Posterior cingulate gyrus (tissue), 11 donors: ENCODE data around the gene IGHMBP2.
A peak's percentile ranks its signal among the peaks of the same experiment; 100 is the strongest.

Source experiments
- DNase-seq, 10 donors: peaks; one replicate each; pipeline versions ENCODE4 v3.0.0 to v3.0.0-alpha.2; 2020 to 2021; ENCODE audit warnings: mixed read lengths in 3 of 10
- intact Hi-C: fragments of 100-400 bp; cut with DNase I; formaldehyde crosslinking; loops from one replicate; pipeline ENCODE4 v1.15.1; 2023

Gene IGHMBP2

DNA sequence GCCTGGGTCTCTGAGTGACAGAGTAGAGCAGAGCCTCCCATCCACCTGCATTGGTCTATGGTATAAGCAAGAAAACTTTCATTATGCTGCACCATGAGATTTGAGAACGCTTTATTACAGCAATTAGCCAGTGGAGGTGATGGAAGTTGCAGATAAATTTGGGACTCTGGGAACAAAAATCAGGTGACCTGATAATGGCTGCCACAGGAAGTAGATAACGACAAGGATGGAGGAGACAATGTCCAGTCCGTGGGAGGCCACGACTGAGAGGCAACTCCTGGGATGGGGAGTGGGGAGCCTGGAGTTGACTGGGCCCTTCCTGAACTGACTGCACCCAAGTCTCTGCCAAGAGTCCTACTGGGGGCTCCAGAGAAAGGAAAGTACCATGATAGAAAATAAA, 72.4 kb downstream of the IGHMBP2 start:
- intact Hi-C loops = no loop called here
- peak in 3 of 10 donors; percentile 2 to 30 (median 11) for DNase-seq

DNA sequence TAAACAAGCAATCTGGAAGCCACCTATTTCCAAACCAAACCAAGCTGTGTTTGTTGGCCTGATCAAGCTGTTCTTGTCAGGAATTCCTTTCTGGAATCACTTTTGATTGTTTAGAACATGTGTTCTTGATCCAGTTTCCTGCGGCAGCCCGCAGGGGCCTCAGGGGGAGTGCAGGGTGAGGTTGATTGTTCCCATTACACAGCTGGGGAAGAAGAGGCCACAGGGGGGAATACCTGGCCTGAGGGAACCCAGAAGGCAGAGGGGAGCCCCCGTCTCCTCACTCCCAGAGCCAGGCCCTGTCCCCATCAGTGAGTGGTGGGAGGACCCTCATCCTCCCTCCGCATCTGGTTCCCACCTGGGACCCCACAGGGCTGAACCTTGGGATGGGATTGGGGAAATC, 72.9 kb downstream of the IGHMBP2 start:
- intact Hi-C loops = no loop called here
- DNase-seq = peak in 2 of 10 donors; percentile 19 to 41

DNA sequence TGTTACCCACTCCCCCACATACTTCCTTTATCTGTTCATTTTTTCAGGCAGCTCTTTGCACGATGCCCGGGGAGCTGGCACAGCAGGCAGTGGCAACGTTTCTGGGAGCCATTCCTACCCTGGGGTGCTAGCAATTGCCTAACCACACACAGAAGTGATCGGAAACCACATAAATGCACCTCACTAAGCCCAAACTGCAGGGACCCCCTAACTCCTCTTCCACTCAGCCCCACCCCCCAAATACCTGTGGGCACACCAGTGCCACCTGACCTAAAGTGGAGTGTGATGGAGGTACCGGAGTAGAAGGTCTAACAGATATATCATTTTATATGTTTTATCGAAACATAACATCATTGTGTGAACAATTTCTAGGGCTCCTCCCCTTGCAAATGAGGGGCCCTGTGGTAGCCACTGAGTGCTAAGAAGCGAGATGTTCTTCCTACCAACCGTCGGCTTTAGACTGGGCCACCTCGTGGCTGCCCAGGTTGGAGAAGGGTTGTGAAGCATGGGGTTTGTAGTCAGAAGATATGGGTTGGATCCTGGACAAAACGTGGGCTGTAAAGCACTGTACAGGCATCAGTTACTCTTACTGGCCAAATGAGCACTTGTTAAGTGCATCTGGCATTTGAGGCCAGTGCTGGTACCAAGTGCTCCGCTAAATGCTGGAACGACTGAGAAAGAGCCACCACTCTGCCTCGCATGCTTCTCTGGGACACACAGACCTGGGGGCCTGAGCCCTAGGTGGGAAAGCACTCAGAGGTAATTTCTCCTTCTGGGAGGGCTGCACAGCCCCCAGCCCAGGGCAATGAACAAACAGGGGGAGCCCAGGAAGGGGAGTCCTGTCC, 74.3 kb downstream of the IGHMBP2 start:
- intact Hi-C loops = no loop called here
- DNase-seq = peak in 1 of 10 donors; percentile 26

DNA sequence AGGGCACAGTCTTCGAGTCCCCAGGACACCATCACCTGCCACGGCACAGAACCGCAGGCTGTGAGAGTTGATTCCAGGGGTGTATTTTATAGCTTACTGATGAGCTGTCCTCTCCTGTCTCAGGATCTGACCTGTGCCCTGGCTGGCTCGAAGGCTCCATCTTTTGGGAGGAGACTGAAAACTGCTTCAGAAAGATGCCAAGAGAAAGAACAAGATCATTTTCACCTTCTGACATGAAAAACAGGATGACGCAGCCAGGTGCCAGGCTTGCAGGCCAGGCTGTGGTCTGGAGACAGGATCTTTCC, 74.9 kb downstream of the IGHMBP2 start:
- intact Hi-C loops = no loop called here
- peak in 1 of 10 donors; percentile 30 for DNase-seq

DNA sequence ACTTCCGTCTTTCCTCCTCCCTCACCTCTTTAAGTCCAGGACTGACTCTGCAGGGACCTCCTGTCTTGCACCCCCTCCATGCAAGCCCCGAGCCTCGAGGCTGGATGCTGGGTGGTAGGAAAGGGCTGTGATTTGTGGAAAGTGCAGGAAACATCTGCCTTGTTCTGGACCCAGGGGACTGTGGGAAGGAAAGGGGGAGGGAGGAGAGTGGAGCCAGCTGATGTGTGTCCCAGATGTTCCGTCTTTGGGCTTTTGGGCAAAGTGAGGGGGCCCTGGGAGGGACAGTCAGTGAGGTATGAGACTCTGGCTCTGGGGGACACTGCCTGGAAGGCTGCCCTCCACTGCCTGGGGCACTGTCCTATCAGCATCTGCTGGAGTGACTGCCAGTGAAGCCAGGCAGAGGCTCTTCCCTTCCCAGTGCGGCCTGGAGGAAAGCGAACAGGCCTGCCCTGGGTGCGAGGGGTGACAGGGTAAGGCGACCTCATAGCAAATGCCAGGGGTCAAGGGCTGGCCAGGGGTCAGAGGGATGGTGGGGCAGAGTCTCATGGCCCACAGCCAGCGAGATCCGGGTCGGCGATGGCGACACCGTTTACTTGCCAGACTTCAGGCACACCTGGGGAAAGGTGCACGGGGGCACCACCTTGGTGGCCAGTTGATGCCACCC, 75.4 kb downstream of the IGHMBP2 start:
- intact Hi-C loops = no loop called here
- peak in 1 of 10 donors; percentile 38 for DNase-seq

DNA sequence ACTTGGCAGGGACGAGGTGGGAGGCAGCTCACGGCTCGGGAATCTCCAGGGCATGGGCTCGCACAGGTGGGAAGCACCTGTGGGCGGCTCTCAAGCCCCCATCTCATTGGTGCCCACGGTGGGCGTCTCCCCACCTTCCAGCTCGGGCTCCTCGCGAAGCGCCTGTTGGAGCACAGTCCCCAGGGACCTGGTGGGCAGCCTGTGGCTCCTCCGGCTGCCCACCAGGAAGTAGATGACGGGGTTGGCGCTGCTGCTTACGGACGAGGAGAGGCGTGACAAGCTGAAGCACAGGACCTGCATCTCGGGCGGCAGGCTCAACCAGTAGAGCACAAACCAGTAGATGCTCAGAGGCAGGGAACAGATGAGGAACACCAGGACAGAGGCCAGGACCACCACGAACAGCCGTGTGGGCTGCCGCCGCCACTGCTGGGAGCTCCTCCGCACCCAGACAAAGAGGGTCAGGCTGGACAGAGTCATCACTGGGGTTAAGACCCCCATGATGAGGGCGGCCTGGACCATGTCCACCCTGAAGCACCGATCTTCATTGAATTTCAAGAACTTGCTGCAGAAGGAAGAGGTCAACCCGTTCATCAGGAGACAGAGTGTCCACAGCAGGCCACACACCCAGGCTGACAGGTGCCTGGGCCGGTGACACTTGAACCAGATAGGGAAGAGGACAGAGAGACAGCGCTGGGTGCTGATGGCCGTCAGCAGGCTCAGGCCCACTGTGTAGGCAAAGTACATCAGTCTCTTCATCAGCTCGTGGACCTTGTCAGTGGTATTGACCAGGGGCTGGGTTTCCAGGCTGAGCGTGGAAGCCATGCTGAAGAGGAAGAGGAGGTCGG, 76.5 kb downstream of the IGHMBP2 start:
- DNase-seq = peak in 1 of 10 donors; percentile 40
- intact Hi-C loops = no loop called here

DNA sequence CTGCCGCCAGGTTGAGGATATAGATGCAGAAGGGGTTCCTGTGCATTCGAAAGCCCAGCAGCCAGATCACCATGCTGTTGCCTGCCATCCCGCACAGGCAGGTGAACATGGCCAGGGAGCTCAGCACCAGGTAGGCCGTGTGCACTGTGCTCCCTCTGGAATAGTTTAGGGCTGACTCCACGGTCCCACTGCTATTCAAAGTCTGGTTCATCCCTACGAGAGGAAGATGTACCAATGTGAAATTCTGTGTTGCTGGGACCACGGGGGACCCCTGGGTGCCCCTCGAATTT, 77.0 kb downstream of the IGHMBP2 start, which contains the start of gene MRGPRD:
Gene MRGPRD, minus strand, starts transcription at position 211 of the 290 bp plus-strand sequence. Its CDS starts 0 bp downstream, at position 211.
- intact Hi-C loops = no loop called here
- DNase-seq = peak in 1 of 10 donors; percentile 23

DNA sequence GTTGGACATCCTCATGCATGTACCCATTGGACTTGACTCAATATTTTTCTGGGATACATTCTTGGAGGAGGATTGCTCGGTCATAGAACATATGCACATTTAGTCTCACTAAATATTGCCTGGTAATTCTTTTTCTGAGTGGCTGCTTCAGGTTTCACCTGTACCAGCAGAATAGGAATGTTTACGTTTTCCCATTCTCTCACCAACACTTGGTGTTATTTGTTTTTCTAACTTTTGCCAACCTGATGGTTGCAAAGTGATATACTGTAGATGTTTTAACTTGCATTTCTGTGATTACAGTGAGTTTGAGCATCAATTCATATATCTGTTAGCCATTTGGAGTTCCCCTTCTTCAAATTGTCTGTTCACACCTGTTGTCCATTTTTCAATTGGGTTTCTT, 78.4 kb downstream of the IGHMBP2 start:
- intact Hi-C loops = no loop called here
- no peak for DNase-seq

DNA sequence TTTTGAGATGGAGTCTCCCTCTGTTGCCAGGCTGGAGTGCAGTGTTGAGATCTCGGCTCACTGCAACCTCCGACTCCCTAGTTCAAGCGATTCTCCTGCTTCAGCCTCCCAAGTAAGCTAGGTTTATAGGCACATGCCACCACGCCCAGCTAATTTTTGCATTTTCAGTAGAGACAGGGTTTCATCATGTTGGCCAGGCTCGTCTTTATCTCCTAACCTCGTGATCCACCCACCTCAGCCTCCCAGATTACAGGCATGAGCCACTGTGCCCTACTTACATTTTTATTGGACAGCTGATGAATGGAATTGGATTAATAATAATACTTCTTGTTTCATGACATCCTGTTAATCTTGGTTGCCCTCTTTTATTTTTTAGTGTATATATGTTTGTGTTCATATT, 80.1 kb downstream of the IGHMBP2 start:
- peak in 3 of 10 donors; percentile 4 to 37 (median 19) for DNase-seq
- intact Hi-C loops = no loop called here

DNA sequence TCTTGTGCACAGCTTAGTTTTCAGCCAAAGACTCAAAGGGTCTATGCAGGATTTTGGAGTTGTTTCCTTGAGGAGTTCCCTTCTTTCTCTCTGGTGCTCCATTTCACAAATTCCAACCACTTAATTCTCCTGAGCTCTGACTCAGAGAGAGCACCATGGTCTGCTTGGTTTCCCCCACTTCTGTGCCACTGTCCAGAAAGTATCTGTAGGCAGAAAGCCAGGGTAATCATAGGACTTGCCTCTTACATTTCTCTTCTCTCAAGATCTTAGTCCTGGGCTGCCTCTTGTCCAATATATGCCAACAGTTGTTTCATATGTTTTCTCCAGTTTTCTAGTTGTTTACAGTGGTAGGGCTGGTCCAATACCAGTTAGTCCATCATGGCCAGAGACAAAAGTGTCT, 83.5 kb downstream of the IGHMBP2 start:
- no peak for DNase-seq
- intact Hi-C loops = no loop called here

DNA sequence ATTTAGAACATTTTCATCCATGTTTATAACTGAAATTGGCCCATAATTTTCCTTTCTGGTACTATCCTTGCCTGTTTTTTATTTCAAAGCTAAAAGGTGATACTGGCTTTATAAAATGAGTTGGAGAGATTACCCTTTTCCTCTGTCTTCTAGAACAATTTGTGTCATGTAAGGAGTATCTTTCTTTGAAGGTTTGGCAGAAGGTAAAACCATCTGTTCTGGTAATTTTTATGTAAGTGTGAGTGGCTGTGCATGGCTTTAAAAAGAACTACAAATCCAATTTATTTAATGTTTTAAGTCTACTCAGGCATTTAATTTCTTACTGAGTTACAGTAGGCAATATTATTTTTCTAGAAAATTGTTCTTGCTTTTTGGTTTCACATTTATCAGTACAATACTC, 84.8 kb downstream of the IGHMBP2 start:
- DNase-seq = no peak
- intact Hi-C loops = no loop called here
